Psoas muscle (tissue), 8 donors: ENCODE measurements around the gene LRRN2. TPM values are rescaled to one million over a fixed set of nuclear protein-coding genes. Genes with fewer than 3 reads are reported as not detected.

ENCODE experiments used
- ATAC-seq, 4 donors: fragments of 200-7000 bp; cut with Tn5 transposase; one replicate each; pipeline ENCODE4 v1.9.1; 2020; ENCODE audit warnings: moderate library complexity in 3 of 4, mild to moderate bottlenecking in 2 of 4
- DNase-seq, 2 donors: peaks; one replicate each; pipeline ENCODE4 v3.0.0-alpha.2; 2020
- H3K27ac ChIP-seq: fragments of 200-600 bp; one replicate; pipeline ENCODE4 v1.8.0; 2022
- H3K27me3 ChIP-seq, 3 donors: fragments of 200-600 bp in 1 of 3; one replicate each; pipeline versions ENCODE4 v1.6.1 to v1.8.0; 2013 to 2022; ENCODE audit warnings: low read length in 2 of 3, mild to moderate bottlenecking in 2 of 3, moderate library complexity in 1 of 3; ENCODE audit not compliant: insufficient read depth in 3 of 3
- H3K36me3 ChIP-seq, 2 donors: fragments of 200-600 bp in 1 of 2; one replicate each; pipeline versions ENCODE4 v1.6.1 to v1.8.0; 2013 to 2022; ENCODE audit warnings: low read depth in 1 of 2, mild to moderate bottlenecking in 1 of 2, moderate library complexity in 1 of 2; ENCODE audit not compliant: insufficient read depth in 1 of 2
- H3K4me1 ChIP-seq: fragments of 200-600 bp; one replicate; pipeline ENCODE4 v1.8.0; 2022
- H3K4me3 ChIP-seq: fragments of 200-600 bp; one replicate; pipeline ENCODE4 v1.8.0; 2022; ENCODE audit warnings: mild to moderate bottlenecking
- H3K9me3 ChIP-seq: fragments of 200-600 bp; one replicate; pipeline ENCODE4 v1.8.0; 2022
- WGBS, 3 donors: extraction: QIAGEN DNeasy Blood & Tissue Kit; methylation state at CpG; one replicate each; pipeline versions ENCODE4 v1.1.6 to v1.1.7; 2013; 5-methylcytosine and 5-hydroxymethylcytosine counted together
- intact Hi-C, 2 donors: fragments of 100-400 bp; cut with DNase I; formaldehyde crosslinking; loops; one replicate each; pipeline versions ENCODE4 v1.11.0 to v1.14.2; 2022
- polyA plus RNA-seq, 3 donors: library from polyadenylated mRNA; stranded (reverse); fragments of 200-250 nt; gene quantifications; one replicate each; pipeline ENCODE4 v1.2.3, GENCODE V29; 2013
- total RNA-seq, 4 donors: library from RNA; stranded (reverse); fragmentation: NEBNext Ultra II Directional in 2 of 4; extraction: Animal tissue kit (Norgen Biotek cat#: 25700) in 2 of 4; gene quantifications; one replicate each; pipeline versions ENCODE4 v1.2.1 to v1.2.4, GENCODE V29; 2021 to 2023
- TF ChIP-seq, protein P1 (sequence below): fragments of 200-600 bp; IDR thresholded peaks from one replicate; pipeline ENCODE4 v1.8.0; 2022; ENCODE audit warnings: antibody characterized with exemption
- donor health status: healthy with polysubstance abuse.
- donor health status: DM: no; HTN: no; CAD: no; lungs with moderate emphysema.
- donor health status: Bipolar disorder and iron deficiency.
- donor health status: healthy.
- donor health status: DM: yes; HTN: yes; CAD: no.
- donor health status: DM: no; HTN: no; CAD: no.
- donor health status: DM: no; HTN: no; CAD: no.
- donor health status: DM: yes; HTN: yes; CAD: no.

LRRN2 gene
- total and polyA plus RNA-seq, 7 donors: 0.71 to 2.2 (median 0.94) TPM

DNA sequence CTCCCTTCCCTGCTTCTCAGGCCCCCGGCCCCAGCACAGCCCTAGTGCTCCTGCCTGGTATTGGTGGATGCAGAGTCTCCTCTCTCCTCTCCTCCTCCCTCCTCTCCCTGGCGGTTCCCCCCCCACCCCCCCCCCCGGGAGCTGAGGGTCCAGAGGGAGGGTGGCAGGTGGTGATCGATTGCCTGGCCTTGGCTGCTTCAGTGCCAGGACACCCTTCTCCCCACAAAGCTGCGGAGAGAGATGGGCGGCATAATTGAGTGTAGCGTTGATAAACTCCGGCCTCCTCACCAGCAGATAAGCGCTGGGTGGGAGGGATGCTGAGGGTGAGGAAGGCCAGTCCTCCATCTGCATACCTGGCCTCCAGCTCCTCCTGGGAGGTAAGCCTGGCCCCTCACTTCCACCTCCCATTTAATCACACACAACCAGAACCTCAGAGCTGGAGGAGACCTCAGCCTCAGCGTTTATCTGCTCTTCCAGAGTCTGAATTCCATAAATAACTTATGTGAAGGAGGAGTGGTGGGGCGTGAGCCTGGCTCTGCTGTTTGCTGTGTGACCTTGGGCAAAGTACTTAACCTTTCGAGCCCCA, 60.8 kb downstream of the LRRN2 start:
- no peak overlapping the region for H3K27ac ChIP-seq
- 55 to 60% (median 58%) methylated on average over 11 to 12 of the region's 12 CpGs for WGBS, 3 donors
- no peaks in the 10 kb centered on the region for H3K4me1 ChIP-seq
- no peaks in the 10 kb centered on the region for H3K36me3 ChIP-seq
- no peaks in the 10 kb centered on the region for H3K9me3 ChIP-seq
- TF ChIP-seq, protein P1, sequence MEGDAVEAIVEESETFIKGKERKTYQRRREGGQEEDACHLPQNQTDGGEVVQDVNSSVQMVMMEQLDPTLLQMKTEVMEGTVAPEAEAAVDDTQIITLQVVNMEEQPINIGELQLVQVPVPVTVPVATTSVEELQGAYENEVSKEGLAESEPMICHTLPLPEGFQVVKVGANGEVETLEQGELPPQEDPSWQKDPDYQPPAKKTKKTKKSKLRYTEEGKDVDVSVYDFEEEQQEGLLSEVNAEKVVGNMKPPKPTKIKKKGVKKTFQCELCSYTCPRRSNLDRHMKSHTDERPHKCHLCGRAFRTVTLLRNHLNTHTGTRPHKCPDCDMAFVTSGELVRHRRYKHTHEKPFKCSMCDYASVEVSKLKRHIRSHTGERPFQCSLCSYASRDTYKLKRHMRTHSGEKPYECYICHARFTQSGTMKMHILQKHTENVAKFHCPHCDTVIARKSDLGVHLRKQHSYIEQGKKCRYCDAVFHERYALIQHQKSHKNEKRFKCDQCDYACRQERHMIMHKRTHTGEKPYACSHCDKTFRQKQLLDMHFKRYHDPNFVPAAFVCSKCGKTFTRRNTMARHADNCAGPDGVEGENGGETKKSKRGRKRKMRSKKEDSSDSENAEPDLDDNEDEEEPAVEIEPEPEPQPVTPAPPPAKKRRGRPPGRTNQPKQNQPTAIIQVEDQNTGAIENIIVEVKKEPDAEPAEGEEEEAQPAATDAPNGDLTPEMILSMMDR: no peak
- DNase-seq (no peak), ATAC-seq (no peak)
- H3K4me3 ChIP-seq: no peak overlapping the region
- H3K27me3 ChIP-seq: peaks cover 0 to 2% (median 0%) of the 10 kb centered on the region in 3 donors
- intact Hi-C loops: no loop called here

DNA sequence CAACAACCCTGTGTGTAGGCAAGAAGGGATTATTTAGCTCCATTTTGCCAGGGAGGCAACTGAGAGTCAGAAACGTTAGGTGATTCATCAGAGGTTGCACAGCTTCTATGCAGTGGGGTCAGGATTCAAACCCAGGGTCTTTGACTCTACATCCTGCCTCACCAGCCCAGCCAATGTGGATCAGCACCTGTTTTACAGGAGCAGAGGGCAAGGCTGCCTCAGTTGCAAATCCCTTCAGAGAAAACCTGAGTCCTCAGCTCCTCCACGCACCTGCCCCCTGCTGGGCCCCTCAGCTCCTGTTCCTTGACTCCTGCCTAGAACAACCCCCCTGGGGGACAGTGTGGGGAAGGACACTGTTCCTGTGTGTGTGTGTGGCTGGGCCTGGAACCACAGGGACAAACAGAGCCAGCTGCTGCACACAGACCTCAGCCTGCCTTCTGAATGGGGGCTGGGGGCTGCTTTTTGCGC, 61.6 kb downstream of the LRRN2 start:
- Histone ChIP-seq H3K4me1 (no peaks in the 10 kb centered on the region), H3K36me3 (no peaks in the 10 kb centered on the region), H3K9me3 (no peaks in the 10 kb centered on the region), H3K27me3 (peaks cover 0 to 2% (median 0%) of the 10 kb centered on the region in 3 donors), H3K4me3 (no peak overlapping the region), H3K27ac (no peak overlapping the region)
- ATAC-seq: no peak
- DNase-seq: no peak
- 45 to 80% (median 50%) methylated on average over 3 of the region's 3 CpGs for WGBS, 3 donors
- intact Hi-C loops: no loop called here
- TF ChIP-seq, protein P1: no peak

DNA sequence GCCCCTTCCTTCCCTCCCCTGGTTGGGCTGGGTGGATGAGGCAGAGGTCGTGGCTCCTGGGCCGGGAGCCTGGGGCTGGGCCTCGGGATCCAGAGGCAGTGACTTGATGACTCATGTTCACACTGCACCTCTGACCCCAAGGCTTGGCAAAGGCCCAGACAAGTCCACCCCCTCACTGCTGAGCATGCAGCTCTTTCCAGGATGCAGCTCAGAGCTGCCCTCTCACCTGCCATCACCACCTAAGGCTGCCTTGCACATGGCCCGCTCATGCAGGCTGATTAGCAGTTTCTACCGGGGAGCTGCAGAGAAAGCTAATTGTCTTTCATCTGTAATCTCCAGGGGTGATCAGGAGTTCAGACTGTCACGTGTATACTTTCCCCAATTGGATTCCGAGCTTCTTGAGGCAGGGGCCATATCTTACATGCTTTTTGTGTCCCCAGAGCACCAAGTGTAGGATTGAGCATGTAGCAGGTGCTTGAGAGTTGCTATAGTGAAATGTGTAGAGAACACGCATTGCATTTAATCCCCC, 62.1 kb downstream of the LRRN2 start:
- ATAC-seq (no peak), DNase-seq (no peak)
- no peaks in the 10 kb centered on the region for H3K27me3 ChIP-seq
- H3K4me1 ChIP-seq: no peaks in the 10 kb centered on the region
- TF ChIP-seq, protein P1: no peak
- H3K4me3 ChIP-seq: no peak overlapping the region
- no peaks in the 10 kb centered on the region for H3K36me3 ChIP-seq
- intact Hi-C loops: no loop called here
- WGBS, 3 donors: 64 to 72% (median 72%) methylated on average over 8 of the region's 8 CpGs
- H3K27ac ChIP-seq: no peak overlapping the region
- H3K9me3 ChIP-seq: no peaks in the 10 kb centered on the region

DNA sequence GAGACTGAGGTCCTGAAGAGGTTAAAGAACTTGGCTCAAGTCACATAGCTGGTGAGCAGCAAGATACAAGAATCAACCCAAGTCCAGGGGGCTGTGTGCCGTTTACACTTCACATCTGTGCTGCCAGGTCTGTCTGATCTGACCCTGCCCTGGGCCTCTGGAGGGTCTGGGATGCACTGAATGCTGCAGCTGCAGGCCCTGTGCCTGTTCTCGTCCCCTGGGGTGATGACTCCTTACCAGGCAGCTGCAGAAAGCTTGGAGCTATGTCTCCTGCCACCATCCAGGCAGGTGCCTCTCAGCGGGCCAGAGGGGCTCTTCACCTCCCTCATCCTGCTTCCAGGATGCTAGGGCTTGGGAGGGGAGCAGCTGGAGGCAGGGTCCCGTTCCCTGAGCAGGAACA, 63.5 kb downstream of the LRRN2 start:
- 68 to 85% (median 76%) methylated on average over 4 of the region's 4 CpGs for WGBS, 3 donors
- intact Hi-C loops: no loop called here
- ATAC-seq: no peak

More for the DNA sequence above, 63.5 kb downstream of the LRRN2 start:
- TF ChIP-seq, protein P1: no peak
- H3K4me1 ChIP-seq: no peaks in the 10 kb centered on the region
- H3K36me3 ChIP-seq: no peaks in the 10 kb centered on the region
- H3K4me3 ChIP-seq: no peak overlapping the region
- H3K9me3 ChIP-seq: no peaks in the 10 kb centered on the region
- H3K27me3 ChIP-seq: no peaks in the 10 kb centered on the region
- no peak overlapping the region for H3K27ac ChIP-seq
- no peak for DNase-seq
